Measurements from ENCODE around the gene NRG3.

NRG3 gene

DNA sequence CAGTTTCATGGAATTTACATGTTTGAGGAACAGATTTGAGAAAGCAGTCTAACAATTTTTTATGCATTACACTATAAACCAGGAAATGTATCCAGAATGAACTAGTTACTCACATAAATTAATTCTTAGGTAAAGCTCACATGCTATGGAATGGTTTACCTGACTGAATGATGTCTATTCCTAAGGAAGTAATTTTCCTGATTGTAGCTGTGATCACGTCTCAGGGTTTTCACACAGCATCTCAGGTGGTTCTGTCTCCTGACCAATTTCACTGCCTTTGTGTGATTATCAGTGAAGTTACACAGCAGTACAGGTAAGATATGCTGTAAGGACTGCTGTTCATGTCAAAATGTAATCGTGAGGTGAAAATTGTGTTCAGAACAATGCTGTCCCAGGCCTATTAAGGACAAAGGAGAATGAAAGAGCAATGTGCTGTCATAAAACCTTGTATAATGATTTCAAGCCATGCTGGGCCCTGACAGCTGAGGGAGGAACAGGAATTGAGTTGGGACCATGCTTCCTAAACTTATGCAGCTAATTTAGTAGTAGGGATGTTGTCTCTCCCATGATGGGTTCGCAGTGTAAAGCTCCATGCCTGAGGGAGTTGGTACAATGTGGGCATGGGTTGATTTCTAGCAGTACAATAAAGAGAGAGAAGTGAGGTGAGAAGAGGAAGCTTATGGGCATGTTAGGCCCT, 631.8 kb downstream of the NRG3 start:
- DNase-seq: no peak

DNA sequence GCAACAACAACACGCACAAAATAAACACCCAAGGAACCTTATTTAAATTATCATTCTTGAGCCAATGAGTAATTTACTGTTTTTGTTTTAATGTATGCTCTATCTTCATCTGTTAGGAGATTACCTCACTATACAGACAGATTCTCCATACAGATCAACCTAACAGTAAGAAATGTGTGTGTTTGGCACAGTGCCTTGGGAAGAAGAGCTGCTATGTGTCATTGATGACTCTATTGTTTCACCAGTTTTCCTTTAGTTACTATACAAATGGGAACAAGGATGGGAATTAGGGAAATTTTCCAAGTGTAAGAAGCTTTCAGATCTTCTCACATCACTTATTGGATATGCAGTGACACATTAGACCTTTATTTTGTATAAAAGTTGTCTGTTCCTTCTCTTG, 640.3 kb downstream of the NRG3 start:
- no peak for DNase-seq

DNA sequence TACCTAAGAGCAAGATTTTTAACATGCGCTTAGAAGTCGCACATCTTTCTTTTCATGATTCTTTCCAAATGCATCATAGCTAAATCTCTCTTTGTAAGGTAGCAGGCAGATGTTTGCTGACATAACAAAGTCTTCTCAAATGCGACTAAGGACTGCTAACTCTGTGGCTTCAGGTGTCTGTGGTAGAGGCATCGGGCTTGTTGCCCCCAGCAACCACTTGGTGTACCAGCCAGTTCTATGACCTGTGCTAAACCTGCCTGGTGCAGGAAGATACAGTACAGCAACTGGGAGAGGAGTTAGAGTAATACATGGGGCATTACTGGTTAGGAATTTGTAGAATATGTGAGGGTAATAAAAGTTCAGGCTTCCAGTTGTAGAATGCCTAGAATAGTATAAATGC, 654.1 kb downstream of the NRG3 start:
- no peak for DNase-seq

DNA sequence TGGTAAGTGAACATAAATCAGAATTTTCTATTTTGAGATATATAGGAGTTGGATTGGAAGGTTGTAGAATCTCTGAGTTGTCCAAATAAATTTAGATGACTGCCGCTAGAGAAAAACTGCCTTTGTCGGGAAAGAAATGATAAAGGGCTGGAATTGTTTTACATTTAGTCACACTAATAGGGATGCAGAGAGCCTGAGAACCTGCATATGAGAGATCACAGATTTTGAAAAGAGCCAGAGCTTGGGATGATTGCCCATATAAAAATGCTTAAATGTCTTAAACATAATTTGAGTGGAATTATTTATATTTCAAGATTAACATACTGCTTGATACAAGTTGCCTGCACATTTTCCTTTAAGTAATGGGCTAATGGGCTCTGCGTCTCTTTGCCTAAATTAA, 660.5 kb downstream of the NRG3 start:
- no peak for DNase-seq

DNA sequence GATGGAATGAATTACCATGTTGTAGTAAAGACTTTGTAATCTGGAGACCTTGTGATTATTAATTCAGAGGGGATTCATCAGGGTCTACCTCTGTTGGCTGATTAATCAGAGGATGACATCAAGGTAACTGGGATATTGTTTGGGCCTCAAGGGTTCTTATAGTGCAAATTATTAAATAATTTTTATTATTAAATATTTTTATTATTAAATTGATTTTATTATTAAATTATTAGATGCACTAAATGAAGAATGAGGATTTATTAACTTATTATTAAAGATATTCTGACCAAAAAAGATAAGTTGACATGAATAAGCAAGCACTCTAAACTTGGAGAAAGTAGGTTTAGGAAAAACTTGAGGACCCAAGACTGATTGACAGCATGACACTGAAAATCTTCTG, 661.7 kb downstream of the NRG3 start:
- no peak for DNase-seq

DNA sequence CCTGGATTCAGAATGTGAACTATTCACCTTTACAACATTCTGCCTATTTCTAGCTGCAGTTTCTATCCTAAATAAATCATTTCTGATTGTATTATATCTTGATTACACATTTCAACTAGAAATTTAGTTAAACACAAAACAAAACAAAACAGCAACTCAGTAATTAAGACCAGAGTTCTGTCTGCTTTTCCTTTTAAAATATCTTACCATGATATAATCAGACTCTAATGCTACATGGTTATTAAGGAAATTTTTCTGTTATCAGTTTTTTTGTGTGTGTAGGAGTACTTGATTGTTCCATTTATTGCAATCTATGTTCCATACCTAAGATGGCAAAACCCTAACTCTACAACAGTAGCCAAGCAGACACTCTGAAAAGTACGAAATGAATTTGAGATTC, 663.3 kb downstream of the NRG3 start:
- DNase-seq: no peak

DNA sequence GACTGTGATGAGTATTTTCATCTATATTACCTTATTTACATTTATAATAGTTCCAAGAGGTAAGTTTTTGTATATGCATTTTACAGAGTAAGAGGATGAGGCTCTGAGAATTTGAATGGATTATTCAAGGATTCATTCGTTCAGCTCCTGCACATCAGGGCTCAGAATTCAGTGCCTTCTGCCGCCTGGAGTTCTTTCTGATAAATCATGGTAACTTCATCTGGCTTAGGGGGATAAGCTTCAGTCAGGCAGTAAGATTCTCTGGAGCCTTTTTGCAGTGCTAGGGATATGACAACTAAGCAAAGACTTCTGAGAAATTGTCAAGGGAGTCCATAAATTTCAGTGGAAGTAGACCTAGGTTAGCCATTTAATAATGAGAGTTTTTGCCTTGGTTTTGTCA, 668.6 kb downstream of the NRG3 start:
- DNase-seq: no peak

DNA sequence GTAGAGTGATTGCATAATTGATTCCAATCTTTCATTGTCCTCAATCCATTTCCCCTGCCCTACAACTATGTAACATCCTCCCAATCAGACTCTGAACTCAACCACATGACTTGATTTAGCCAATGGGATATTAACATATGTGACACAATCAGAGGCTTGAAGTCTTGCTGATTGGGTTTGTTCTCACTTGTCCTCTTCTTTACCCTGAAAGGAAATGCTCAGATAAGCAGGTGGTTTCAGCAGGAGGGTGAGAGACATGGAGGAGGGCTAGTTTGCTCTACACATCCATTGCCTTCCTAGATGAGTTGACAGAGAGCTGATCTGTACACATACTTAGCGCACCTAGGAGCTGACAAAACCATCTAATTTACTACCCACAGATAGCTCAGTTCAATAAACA, 669.4 kb downstream of the NRG3 start:
- DNase-seq: no peak

DNA sequence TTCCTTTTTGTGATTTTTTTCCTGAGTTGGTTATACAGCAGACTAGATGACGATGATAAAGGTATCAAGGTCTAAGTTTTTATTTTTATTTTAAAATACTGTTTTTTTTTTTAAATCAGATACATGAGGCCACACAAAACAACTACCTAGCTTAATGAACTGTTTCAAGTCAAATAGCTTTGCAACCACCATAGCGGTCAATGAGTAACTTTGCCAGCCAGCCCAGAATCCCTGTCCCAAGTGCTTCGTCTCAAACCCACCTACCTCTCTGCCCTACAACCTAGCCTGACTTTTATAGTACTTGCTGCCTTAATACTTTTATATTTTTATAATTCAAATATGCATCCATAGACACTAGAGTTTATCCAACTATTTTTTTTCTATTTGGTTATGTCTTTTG, 676.5 kb downstream of the NRG3 start:
- no peak for DNase-seq

DNA sequence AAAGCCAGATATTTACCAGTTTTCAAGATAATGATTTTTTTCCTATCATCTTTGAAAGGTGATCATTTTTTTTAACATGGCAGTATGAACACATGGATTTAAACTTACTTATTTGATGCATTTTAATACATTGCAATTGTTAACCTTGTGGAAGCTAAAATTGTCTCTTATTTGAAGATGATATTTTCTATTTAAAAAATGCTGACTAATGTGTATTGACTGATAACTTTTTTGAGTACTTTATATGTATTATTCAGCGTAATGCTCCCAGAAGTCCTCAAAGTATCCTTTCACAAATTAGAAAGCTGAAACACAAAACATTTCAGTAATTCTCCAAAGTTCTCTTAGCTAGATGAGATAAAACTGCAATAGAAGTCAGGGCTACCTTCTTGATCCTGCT, 677.3 kb downstream of the NRG3 start:
- DNase-seq: no peak

DNA sequence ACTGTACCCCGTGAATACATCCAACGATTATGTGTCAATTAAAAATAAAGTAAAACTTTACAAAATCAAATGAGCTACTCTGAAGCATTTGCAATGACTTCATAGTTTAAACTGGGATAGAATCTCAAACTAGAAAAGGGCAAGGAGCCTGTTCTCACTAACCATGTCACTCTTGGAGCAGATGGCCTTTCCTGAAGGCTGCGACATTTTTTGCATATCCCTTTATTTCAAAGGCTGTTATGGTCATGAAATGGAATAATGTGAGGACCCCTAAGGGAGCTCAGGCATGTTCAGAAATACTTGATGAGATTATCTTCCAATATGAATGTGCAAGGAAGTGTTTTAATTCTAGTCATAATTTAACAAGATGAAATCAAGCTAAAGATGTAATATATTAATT, 679.4 kb downstream of the NRG3 start:
- DNase-seq: no peak

DNA sequence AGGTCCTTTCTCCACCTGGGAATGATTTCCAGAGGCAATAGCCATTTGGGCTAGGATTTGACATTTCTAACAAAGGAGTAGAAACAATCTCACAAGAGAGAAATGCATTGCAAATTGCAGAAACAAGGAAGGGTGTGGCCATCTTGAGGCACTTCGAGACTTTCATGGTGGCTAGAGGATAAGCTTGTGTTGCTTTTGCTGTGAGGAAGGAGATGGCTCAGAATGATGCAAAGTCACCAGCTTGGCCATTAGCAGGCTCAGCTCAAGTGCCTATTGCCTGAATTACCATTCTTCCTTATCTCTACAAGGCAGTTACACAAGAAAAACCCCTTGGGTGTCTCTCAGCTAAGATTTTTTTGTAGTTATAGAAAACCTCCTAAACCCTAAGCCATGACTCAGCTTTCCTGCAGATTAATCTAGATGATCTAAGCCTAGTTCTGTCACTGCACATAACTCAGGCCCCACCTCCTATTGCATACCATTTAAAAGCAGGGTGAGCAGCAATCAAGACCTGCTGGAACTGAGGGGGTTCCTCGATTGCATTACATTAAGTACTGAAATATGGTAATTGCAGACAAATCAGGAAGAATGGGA, 683.1 kb downstream of the NRG3 start:
- DNase-seq: no peak

DNA sequence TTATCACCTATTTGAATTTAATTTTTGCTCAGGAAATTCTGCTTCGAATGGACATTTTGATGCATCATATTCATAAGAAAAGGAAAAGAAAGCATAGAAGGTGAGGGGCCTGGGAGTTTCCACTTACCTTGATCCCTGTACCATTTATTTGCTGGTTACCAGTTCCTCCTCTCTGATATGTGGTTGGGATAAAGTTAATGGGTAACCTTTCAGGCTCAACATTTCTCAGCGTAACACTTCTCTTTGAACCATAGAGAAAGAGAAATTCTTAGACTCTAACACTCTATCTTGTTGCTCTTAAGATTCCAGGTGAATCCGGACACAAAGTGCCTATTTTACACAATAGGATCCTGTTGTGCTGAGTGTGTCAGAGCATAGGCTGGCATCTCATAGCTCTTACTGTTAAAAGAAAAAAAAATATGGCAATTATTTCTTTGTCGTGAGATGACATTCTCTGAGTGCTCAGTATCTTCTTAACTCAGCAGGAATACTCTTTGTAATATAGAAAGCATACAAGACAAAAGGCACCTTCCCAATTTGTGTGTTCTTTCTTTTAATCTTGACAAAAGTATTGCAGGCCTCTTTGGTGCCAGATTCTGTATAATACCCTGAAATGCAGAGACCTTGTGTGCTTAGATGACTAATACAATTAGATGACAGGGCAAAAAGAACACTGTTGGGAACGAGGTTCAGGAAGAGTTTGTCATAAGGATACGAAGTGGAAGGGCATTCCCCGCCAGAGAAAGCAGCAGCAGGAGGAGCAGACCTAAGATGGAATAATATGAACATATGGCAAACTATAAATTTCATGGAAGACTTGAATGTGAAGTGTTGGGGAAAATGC, 689.6 kb downstream of the NRG3 start:
- DNase-seq: no peak

DNA sequence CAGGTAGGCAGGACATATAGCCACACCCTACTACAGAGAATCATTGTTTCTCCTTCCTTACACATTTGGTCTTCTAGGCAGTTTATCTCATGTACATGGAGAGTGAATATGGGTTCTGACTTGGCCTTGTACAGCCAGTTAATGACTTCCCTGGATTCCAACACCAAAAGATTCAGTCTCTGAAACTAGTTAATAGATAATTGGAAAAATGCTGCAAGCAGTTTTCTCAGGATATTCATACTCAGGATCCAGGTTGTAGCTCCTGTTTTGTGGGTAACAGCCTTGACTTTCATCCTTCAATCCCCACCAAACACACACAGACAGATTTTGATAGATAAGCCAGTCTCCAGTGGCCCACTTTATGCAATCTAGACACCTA, 690.2 kb downstream of the NRG3 start:
- no peak for DNase-seq

DNA sequence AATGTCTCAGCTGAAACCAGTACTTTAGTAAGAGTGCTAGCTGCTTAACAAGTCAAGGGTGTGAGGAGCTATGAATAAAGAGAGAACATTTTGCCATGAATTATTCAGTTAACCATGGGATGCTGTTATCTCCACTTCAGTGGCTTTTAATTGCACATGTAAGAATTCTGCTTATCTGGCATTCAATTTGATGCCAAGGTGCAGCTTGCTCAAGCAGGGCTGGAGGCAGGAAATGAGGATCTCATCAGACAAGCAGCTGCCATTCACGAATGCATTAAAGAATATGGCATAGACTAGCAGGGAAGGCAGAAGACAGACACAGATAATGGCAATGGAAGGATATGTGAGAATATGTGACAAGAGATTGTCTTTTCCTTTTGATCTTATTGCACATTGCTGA, 697.8 kb downstream of the NRG3 start:
- DNase-seq: no peak

DNA sequence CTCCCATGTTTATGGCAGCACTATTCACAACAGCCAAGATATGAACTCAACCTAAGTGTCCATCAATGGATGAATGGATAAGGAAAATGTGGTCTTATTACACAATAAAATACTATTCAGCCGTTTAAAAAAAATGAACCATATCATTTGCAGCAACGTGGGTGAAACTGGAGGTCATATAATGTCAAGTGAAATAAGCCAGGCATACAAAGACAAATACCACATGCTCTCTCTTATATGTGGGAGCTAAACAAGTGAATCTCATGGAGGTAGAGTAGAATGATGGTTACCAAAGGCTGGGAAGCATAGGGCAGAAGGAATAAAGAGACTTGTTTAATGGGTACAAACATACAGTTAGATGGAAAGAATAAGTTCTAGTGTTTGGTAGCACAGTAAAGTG, 699.1 kb downstream of the NRG3 start:
- DNase-seq: no peak

DNA sequence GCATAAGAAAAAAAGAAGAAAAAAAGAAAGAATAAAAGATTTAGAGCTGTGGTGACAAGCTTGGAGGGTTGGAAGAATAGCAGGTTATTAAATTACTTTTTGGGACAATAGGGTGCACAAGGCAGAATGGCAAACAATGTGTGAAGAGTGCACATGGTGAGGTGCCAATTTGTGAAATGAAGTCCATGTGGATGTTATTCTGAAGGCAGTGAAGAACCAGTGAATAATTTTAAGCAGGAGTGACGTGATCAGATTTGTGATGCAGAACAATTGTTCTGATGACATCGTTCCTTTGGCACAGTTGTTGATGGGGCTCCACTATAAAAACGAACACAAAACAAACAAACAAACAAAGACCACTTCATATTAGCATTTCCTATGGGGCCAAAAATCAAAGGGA, 700.3 kb downstream of the NRG3 start:
- DNase-seq: no peak

DNA sequence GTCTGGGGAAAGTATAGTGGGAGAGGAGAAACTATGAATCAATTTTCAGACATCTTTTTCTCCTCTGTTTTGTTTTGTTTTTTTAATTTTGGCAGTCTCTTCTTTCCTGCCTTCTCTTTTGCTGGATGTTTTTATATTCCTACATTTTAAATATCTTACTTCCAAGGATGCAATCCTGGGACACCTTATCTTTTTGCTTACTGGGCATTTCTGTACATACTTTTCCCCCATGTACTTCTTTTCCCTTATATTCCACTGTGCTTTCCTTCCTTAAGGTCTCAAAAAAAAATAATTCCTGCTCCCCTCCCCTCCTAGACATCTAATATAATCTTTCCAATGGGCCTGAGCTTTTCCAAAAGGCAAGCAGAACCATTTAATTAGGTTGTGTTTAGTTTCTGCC, 701.1 kb downstream of the NRG3 start:
- no peak for DNase-seq

DNA sequence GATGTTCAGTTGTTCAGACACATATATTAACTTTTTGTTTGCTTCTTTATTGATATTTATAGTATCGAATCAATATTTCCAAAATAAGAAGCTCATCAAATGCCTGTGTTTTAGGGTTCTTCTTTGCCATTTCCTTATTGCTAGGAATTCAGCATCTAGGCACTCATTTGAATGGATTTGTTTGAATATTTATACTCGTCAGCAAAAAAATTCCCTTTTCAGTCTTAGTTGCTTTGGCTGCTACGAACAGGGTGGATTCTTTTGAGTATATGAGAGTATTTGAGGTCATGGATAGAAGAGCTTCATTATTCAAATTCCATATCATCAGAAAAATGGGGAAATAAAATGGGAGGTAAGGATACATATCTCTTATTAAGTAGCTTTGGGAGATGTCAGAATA, 706.9 kb downstream of the NRG3 start:
- DNase-seq: no peak

DNA sequence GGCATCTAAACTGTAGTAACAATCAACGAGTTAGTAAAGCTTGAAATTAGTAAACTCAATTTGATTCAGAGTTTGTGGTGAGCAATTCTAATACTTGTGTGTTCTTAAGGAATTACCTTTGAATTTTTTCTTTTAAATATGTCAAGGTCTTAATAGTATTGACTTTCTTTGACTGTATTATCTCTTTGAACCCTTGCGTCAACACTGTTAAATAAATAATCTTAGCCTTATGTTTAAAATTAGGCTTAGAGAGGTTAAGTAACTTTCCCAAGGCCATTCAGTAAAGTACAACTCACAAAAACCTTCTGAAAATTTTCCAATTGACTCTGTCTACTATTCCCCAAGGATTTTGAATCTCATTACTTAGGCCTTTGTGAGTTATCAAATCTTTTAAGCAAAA, 716.4 kb downstream of the NRG3 start:
- no peak for DNase-seq

DNA sequence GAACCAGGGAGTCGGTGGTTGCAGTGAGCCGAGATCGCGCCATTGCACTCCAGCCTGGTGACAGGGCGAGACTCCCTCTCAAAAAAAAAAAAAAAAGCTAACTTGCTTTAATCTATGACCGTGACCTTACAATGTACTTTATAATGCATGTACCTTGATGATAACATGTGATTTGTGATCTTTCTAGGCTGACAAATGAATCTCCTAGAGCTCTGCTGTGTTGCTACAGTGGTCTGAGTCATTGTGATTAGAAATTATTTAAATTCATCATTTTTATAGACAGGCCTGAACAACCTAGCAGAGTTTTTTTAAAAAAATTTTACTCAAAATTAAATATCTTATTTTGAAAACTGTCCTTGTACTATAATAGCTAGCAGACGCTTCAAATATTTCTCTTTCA, 722.8 kb downstream of the NRG3 start:
- no peak for DNase-seq

DNA sequence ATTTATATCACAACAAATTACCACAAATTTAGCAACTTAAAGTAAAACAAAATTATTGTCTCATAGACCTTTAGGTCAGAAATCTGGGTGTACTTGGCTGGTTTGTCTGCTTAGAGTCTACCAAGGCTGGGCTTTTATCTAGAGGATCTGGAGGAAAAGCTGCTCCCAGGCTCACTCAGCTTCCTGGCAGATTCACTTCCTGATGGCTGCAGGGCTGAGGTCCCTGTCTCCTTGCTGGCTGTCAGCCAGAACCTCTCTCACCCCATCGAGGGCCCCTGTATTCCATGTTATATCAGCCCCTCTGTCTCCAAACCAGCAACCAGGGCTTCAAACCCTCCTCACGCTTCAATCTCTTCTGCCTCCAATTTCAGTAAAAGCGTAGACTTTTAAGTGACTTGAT, 734.9 kb downstream of the NRG3 start:
- DNase-seq: no peak

DNA sequence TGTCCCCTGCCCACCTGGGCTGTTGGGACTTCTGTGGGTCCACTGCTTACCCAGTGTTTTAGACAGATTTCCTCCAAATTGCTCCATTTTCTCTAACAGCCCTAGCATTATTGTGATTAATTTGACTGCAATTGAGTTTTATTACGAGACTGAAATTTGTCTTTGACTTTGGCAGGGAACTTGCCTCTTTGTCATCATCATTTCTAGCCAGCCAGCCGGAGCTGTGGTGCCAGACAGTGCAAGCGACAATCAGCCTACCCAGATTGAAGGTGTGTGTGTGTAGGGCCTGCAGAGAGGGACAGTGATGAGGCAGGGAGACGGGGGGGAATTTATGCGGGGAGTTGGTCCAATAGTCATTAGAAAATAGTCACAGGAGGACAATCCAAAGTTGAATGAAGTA, 743.0 kb downstream of the NRG3 start:
- no peak for DNase-seq

DNA sequence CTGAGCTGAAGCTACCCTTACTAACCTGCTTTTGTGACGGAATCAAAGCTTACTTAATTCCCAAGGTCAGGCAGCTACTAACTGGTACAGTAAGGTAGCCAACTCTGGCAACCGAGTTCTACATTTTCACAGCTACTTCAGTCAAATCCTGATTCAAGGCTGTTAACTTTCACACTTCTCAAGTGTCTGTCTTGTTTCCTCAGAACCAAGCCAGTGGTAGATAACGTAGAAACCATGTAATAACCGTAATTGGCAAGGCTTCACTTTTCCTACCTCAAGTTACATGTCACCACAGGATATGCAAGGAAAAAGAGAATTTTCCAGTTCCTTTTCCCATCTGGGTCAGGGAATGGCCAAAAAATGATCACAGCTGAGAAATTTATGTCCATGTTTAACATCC, 746.7 kb downstream of the NRG3 start:
- no peak for DNase-seq

DNA sequence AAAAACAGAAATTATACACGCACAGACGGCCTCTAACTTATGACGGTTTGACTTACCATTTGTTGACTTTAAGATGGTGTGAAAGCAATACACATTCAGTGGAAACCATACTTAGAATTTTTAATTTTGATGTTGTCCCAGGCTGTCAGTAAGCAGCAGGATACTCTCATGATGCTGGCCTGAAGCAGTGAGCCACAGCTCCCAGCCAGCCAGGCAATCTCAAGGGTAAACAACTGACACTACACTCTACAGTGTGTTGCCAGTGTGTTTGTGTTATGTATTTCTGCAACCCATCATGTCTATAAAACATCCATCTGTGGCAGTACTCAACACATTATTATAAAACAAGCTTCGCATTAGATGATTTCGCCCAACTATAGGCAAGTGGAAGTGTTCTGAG, 747.5 kb downstream of the NRG3 start:
- DNase-seq: no peak
